Sigmoid colon (tissue), 7 donors: ENCODE results near the gene ELOVL1. TPM values are rescaled to one million over a fixed set of nuclear protein-coding genes. Genes with fewer than 3 reads are reported as not detected.
"Not testable (repeated sequence)": the region's sequence is repeated elsewhere in the genome, so short reads cannot be mapped to it uniquely, and the experiment has no call there.

Source experiments
- DNase-seq: peaks from one replicate; pipeline ENCODE4 v3.0.0-alpha.2; 2019
- H3K27ac ChIP-seq, 4 donors: fragments of 200-600 bp; sonication (generic); one replicate each; pipeline ENCODE4 v1.5.1; 2016 to 2019; ENCODE audit warnings: mild to moderate bottlenecking in 1 of 4
- H3K27me3 ChIP-seq, 3 donors: fragments of 200-600 bp; sonication (generic); one replicate each; pipeline ENCODE4 v1.5.1; 2019; ENCODE audit warnings: mild to moderate bottlenecking in 1 of 3
- H3K36me3 ChIP-seq, 4 donors: fragments of 200-600 bp; sonication (generic); one replicate each; pipeline ENCODE4 v1.5.1; 2016 to 2019
- H3K4me1 ChIP-seq, 4 donors: fragments of 200-600 bp; sonication (generic); one replicate each; pipeline ENCODE4 v1.5.1; 2017 to 2019
- H3K4me3 ChIP-seq, 4 donors: fragments of 200-600 bp; sonication (generic); one replicate each; pipeline ENCODE4 v1.5.1; 2017 to 2019; ENCODE audit warnings: mild to moderate bottlenecking in 2 of 4, moderate library complexity in 1 of 4
- H3K9me3 ChIP-seq, 4 donors: fragments of 200-600 bp in 3 of 4; sonication (generic) in 3 of 4; one replicate each; pipeline versions ENCODE4 v1.5.1 to v1.6.1; 2013 to 2019
- EP300 ChIP-seq, 4 donors: sonication (generic); formaldehyde crosslinking; IDR thresholded peaks; one replicate each; pipeline ENCODE4 v1.6.1; 2017; ENCODE audit warnings: antibody characterized with exemption in 4 of 4
- POLR2A ChIP-seq, 2 donors: fragments of 450-650 bp; IDR thresholded peaks; one replicate each; pipeline ENCODE4 v1.6.1; 2016; ENCODE audit warnings: antibody characterized with exemption in 2 of 2, mild to moderate bottlenecking in 2 of 2, moderate library complexity in 2 of 2
- POLR2AphosphoS5 ChIP-seq, 4 donors: sonication (generic); formaldehyde crosslinking; IDR thresholded peaks; one replicate each; pipeline ENCODE4 v1.6.1; 2017; ENCODE audit warnings: antibody characterized with exemption in 4 of 4
- WGBS, 2 donors: extraction: QIAGEN DNeasy Blood & Tissue Kit; methylation state at CpG; one replicate each; pipeline ENCODE4 v1.1.7; 2013; 5-methylcytosine and 5-hydroxymethylcytosine counted together
- intact Hi-C: fragments of 100-400 bp; cut with DNase I; formaldehyde crosslinking; loops from one replicate; pipeline ENCODE4 v1.15.1; 2023
- polyA plus RNA-seq, 3 donors: library from polyadenylated mRNA; stranded (reverse); fragments of 200-250 nt; gene quantifications; one replicate each; pipeline ENCODE4 v1.2.3, GENCODE V29; 2013
- total RNA-seq, 4 donors: library from RNA; depleted of rRNA; stranded (reverse); fragments of >200 nt; gene quantifications; one replicate each; pipeline ENCODE4 v1.1.0, GENCODE V29; 2016
- TF ChIP-seq, protein P1 (sequence below), 4 experiments: fragments of 450-650 bp in 3 of 4; fragments of 200-600 bp in 1 of 4; IDR thresholded peaks; one replicate each; pipeline ENCODE4 v1.5.1; 2016 to 2019; ENCODE audit warnings: antibody characterized with exemption in 4 of 4, mild to moderate bottlenecking in 3 of 4, moderate library complexity in 2 of 4
- donor health status: healthy with polysubstance abuse.
- donor health status: Bipolar disorder and iron deficiency.
- donor health status: healthy.

The ELOVL1 gene
- total and polyA plus RNA-seq, 7 donors: 26.8 to 155 (median 39.6) TPM

DNA sequence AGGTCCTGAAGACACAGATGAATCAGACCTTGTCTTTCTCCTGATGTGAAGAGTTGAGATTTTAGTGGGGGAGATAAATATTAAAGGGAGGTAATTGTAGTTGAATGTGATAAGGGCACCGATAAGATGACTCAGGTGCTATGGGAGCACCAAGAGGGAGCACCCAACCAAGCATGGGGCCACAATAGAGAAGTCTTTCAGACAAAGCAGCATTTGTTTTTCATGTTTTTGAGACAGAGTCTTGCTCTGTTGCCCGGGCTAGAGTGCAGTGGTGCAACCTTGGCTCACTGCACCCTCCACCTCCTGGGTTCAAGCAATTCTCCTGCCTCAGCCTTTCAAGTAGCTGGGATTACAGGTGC, 38.0 kb upstream of the ELOVL1 start:
- intact Hi-C loops: no loop called here

DNA sequence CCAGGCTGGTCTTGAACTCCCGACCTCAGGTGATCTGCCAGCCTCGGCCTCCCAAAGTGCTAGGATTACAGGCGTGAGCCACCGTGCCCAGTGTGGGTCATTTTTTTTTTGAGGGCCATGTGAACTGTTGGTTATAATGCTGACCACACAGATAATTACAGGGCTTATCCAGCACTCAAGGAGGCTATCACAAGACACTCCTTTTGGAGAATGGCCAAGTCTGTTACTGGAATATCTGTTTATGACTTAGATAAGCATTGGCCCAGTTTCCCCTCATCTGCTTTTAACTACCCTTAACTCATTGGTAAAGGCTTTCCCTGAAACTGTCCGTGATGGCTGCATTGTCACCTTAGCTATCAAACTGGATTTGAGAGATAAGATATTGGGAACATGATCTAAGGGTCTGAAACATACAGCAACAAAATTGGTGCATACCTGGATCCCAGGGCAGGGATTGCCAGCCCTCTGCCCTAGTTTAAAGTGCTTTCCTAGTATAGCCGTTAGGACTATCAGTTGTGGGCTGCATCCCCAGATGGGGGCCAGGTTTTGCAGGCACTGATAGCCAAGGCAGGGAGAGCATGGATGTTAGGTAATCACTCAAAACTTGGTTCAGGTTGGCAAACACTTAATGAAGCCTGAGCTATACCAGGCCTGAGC, 37.5 kb upstream of the ELOVL1 start:
- Histone ChIP-seq H3K4me1 (no peaks in the 10 kb centered on the region), H3K27ac (no peak overlapping the region), H3K36me3 (peaks cover 11 to 66% (median 48%) of the 10 kb centered on the region in 4 donors), H3K9me3 (no peaks in the 10 kb centered on the region), H3K4me3 (no peak overlapping the region), H3K27me3 (no peaks in the 10 kb centered on the region)
- intact Hi-C loops: no loop called here
- no peak for TF ChIP-seq POLR2A (IDR thresholded peaks at IDR 0.05)
- TF ChIP-seq EP300 (IDR thresholded peaks at IDR 0.05): no peak
- TF ChIP-seq, protein P1, sequence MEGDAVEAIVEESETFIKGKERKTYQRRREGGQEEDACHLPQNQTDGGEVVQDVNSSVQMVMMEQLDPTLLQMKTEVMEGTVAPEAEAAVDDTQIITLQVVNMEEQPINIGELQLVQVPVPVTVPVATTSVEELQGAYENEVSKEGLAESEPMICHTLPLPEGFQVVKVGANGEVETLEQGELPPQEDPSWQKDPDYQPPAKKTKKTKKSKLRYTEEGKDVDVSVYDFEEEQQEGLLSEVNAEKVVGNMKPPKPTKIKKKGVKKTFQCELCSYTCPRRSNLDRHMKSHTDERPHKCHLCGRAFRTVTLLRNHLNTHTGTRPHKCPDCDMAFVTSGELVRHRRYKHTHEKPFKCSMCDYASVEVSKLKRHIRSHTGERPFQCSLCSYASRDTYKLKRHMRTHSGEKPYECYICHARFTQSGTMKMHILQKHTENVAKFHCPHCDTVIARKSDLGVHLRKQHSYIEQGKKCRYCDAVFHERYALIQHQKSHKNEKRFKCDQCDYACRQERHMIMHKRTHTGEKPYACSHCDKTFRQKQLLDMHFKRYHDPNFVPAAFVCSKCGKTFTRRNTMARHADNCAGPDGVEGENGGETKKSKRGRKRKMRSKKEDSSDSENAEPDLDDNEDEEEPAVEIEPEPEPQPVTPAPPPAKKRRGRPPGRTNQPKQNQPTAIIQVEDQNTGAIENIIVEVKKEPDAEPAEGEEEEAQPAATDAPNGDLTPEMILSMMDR (IDR thresholded peaks at IDR 0.05): no peak
- no peak for TF ChIP-seq POLR2AphosphoS5 (IDR thresholded peaks at IDR 0.05)
- DNase-seq: no peak
- 15 to 68% methylated on average over 6 of the region's 6 CpGs for WGBS, 2 donors

More for the DNA sequence above, 38.0 kb upstream of the ELOVL1 start:
- Histone ChIP-seq H3K9me3 (no peaks in the 10 kb centered on the region), H3K36me3 (peaks cover 11 to 68% (median 48%) of the 10 kb centered on the region in 4 donors), H3K4me3 (no peak overlapping the region), H3K4me1 (no peaks in the 10 kb centered on the region), H3K27ac (no peak overlapping the region), H3K27me3 (no peaks in the 10 kb centered on the region)
- DNase-seq: no peak
- WGBS, 2 donors: 26 to 73% methylated on average over 2 of the region's 2 CpGs
- no peak for TF ChIP-seq EP300 (IDR thresholded peaks at IDR 0.05)
- TF ChIP-seq POLR2AphosphoS5 (IDR thresholded peaks at IDR 0.05): no peak

DNA sequence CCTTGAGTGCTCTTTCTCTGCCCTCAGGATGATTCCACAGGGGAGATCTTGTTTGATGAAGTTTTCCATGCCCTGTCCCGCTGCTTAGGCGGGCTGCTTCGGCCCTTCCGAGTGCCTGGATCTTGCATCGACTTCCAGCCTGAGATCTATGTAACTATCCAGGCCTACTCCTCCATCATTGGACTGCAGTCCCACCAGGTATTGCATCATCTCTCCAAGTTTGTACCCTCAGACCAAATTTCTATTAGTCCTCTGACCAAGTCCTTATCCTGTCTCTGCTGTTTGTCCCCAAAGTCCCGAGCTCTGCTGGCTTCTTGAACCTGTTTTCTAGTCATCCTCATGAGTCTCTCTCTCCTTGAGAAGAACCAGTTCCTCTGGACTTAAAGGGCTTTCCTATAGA, 36.5 kb upstream of the ELOVL1 start:
- intact Hi-C loops: no loop called here
- peaks cover 11 to 59% (median 43%) of the 10 kb centered on the region in 4 donors for H3K36me3 ChIP-seq
- no peak overlapping the region for H3K27ac ChIP-seq
- no peaks in the 10 kb centered on the region for H3K4me1 ChIP-seq
- H3K27me3 ChIP-seq: no peaks in the 10 kb centered on the region
- no peaks in the 10 kb centered on the region for H3K9me3 ChIP-seq
- TF ChIP-seq EP300 (IDR thresholded peaks at IDR 0.05) (no peak), POLR2A (IDR thresholded peaks at IDR 0.05) (no peak), POLR2AphosphoS5 (IDR thresholded peaks at IDR 0.05) (no peak)
- TF ChIP-seq, protein P1 (IDR thresholded peaks at IDR 0.05): no peak
- H3K4me3 ChIP-seq: no peak overlapping the region
- WGBS, 2 donors: 95 to 98% methylated on average over 6 of the region's 6 CpGs
- no peak for DNase-seq

DNA sequence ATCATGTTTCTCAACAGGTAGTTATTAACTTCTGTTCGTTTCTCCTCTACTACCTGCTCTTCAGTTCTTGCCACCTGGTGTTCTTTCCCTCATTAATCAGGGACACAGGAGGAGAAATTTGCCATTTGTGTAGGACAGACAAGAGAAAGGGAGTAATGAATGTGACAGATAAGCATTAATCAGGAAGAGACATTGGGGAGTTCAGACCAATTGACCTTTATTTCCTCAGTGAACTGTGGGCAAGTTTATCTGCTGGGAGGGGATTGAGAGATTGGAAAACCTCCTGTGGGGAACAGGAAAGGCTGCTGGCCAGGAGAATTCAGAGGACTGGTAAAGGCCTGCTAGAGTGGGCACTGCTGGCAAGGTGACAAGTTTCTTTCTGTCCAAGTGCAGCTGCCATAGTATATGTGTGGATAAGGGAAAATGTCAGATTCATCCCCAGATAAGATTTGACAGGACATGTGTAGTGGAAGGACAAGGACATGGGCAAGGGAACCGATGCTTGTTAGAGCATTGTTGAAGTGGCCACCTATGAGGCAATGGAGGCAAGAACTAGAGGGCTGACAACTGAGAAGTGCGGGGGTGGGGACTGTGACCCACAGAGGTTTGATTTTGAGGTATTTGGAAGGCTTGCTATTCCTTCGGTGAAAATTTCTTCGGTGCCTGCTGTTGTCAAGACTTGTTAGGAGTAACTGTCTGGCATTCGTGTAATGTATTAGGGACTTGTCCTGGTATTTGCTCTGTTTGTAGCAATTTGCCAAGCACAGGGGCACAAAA, 34.5 kb upstream of the ELOVL1 start:
- no peak overlapping the region for H3K27ac ChIP-seq
- WGBS, 2 donors: 95% methylated on average over 6 of the region's 6 CpGs
- no peak for DNase-seq
- TF ChIP-seq, protein P1 (IDR thresholded peaks at IDR 0.05): no peak
- TF ChIP-seq POLR2A (IDR thresholded peaks at IDR 0.05) (no peak), POLR2AphosphoS5 (IDR thresholded peaks at IDR 0.05) (no peak), EP300 (IDR thresholded peaks at IDR 0.05) (no peak)
- no peaks in the 10 kb centered on the region for H3K27me3 ChIP-seq
- no peaks in the 10 kb centered on the region for H3K9me3 ChIP-seq
- intact Hi-C loops: no loop called here
- H3K4me3 ChIP-seq: no peak overlapping the region
- H3K4me1 ChIP-seq: no peaks in the 10 kb centered on the region
- H3K36me3 ChIP-seq: peaks cover 11 to 44% (median 35%) of the 10 kb centered on the region in 4 donors

DNA sequence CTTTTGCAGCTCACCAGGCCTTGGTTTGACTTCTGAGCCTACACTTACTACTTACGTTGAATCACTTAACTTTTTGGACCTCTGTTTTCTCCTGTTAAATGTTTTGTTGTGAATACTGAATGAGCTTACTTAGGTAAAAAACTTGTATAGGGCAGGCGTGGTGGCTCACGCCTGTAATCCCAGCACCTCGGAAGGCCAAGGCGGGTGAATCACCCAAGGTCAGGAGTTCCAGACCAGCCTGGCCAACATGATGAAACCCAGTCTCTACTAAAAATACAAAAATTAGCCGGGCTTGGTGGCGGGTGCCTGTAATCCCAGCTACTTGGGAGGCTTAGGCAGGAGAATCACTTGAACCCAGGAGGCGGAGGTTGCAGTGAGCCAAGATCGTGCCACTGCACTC, 32.6 kb upstream of the ELOVL1 start:
- H3K27me3 ChIP-seq, H3K27ac ChIP-seq, DNase-seq, H3K4me3 ChIP-seq, intact Hi-C loops, H3K9me3 ChIP-seq, H3K4me1 ChIP-seq: not testable (repeated sequence)
- H3K36me3 ChIP-seq: peaks cover 11 to 41% (median 22%) of the 10 kb centered on the region in 4 donors
- 97 to 98% methylated on average over 9 of the region's 9 CpGs for WGBS, 2 donors
